Superior temporal gyrus (tissue), 1 donor: ENCODE measurements around the gene ITGA1.
"Not testable (repeated sequence)": the region's sequence is repeated elsewhere in the genome, so short reads cannot be mapped to it uniquely, and the experiment has no call there.

Experiments used
- DNase-seq: peaks from one replicate; pipeline ENCODE4 v3.0.0-alpha.2; 2016; ENCODE audit errors: extremely low spot score

ITGA1 gene

GRCh38 chr5:52801329-52801728, 13.6 kb downstream of the ITGA1 start:
- DNase-seq, result peak; percentile 32

- DNase-seq, result no peak
Measured at GRCh38 chr5:52802272-52802973, 14.7 kb downstream of the ITGA1 start.

GRCh38 chr5:52802974-52803336, 15.2 kb downstream of the ITGA1 start:
- DNase-seq, result no peak

GRCh38 chr5:52804387-52804791, 16.7 kb downstream of the ITGA1 start:
- DNase-seq, result no peak

- DNase-seq, result no peak
Measured at GRCh38 chr5:52804981-52805380, 17.3 kb downstream of the ITGA1 start.

GRCh38 chr5:52805615-52806014, 17.9 kb downstream of the ITGA1 start:
- DNase-seq, result no peak

- DNase-seq, result no peak
Measured at GRCh38 chr5:52807037-52807436, 19.3 kb downstream of the ITGA1 start.

- no peak for DNase-seq
Measured at GRCh38 chr5:52807723-52808122, 20.0 kb downstream of the ITGA1 start.

GRCh38 chr5:52808316-52808901, 20.7 kb downstream of the ITGA1 start:
- no peak for DNase-seq

- no peak for DNase-seq
Measured at GRCh38 chr5:52809884-52810283, 22.2 kb downstream of the ITGA1 start.

- DNase-seq, result no peak
Measured at GRCh38 chr5:52810426-52810825, 22.7 kb downstream of the ITGA1 start.

GRCh38 chr5:52811067-52811749, 23.5 kb downstream of the ITGA1 start:
- DNase-seq, result no peak

GRCh38 chr5:52814352-52815148, 26.8 kb downstream of the ITGA1 start:
- DNase-seq, result no peak

GRCh38 chr5:52817818-52818217, 30.1 kb downstream of the ITGA1 start:
- no peak for DNase-seq

- DNase-seq, result no peak
Measured at GRCh38 chr5:52818360-52818759, 30.6 kb downstream of the ITGA1 start.

- not testable (repeated sequence) for DNase-seq
Measured at GRCh38 chr5:52818807-52819206, 31.1 kb downstream of the ITGA1 start.

GRCh38 chr5:52821901-52822300, 34.2 kb downstream of the ITGA1 start:
- DNase-seq, result no peak

GRCh38 chr5:52822437-52822836, 34.7 kb downstream of the ITGA1 start:
- no peak for DNase-seq

GRCh38 chr5:52824827-52825226, 37.1 kb downstream of the ITGA1 start:
- DNase-seq, result no peak

GRCh38 chr5:52825826-52826225, 38.1 kb downstream of the ITGA1 start:
- DNase-seq, result no peak

GRCh38 chr5:52827815-52828214, 40.1 kb downstream of the ITGA1 start:
- no peak for DNase-seq

- no peak for DNase-seq
Measured at GRCh38 chr5:52829664-52830063, 41.9 kb downstream of the ITGA1 start.
